WTC11 (cell line): ENCODE results near the gene GABRB2. TPM values are rescaled to one million over a fixed set of nuclear protein-coding genes. Genes with fewer than 3 reads are reported as not detected.

ENCODE experiments used
- ATAC-seq: fragments of 200-7000 bp; cut with Tn5 transposase; 2 replicates; pipeline ENCODE4 v1.10.0; 2021; ENCODE audit warnings: mild to moderate bottlenecking, moderate library complexity
- CTCF ChIA-PET: fragments of 300-600 bp; sonication (Branson Sonifier 250); formaldehyde crosslinking; loops from one replicate; lab custom pipeline; 2021; ENCODE audit warnings: antibody characterized with exemption; lab: Charles Lee
- POLR2A ChIA-PET: fragments of 350-600 bp; sonication (Branson Sonifier 250); formaldehyde crosslinking; loops from one replicate; lab custom pipeline; 2021; ENCODE audit warnings: antibody characterized with exemption; lab: Charles Lee
- DNase-seq: peaks from one replicate; pipeline ENCODE4 v3.0.0; 2021; ENCODE audit warnings: low spot score
- H3K27ac Mint-ChIP-seq: 2 replicates; pipeline ENCODE4 v1.8.0; 2021; ENCODE audit warnings: mixed read lengths
- H3K27me3 Mint-ChIP-seq: 2 replicates; pipeline ENCODE4 v1.8.0; 2021; ENCODE audit warnings: low read depth, mild to moderate bottlenecking, moderate library complexity, mixed read lengths
- H3K36me3 Mint-ChIP-seq: 2 replicates; pipeline ENCODE4 v1.8.0; 2021; ENCODE audit warnings: mixed read lengths
- H3K4me1 Mint-ChIP-seq: 2 replicates; pipeline ENCODE4 v1.8.0; 2022; ENCODE audit warnings: mixed read lengths
- H3K4me3 Mint-ChIP-seq: 2 replicates; pipeline ENCODE4 v1.8.0; 2021; ENCODE audit warnings: mild to moderate bottlenecking, moderate library complexity, mixed read lengths
- H3K9me3 Mint-ChIP-seq: 2 replicates; pipeline ENCODE4 v1.8.0; 2021; ENCODE audit warnings: mixed read lengths
- ARID4B ChIP-seq: sonication (generic); formaldehyde crosslinking; IDR thresholded peaks from 2 replicates; pipeline ENCODE4 v1.8.0; 2023; ENCODE audit warnings: missing genetic modification reagents, mild to moderate bottlenecking, borderline replicate concordance
- ATF1 ChIP-seq: sonication (generic); formaldehyde crosslinking; IDR thresholded peaks from 2 replicates; pipeline ENCODE4 v1.8.1; 2023; ENCODE audit warnings: mild to moderate bottlenecking, moderate library complexity, missing genetic modification reagents
- ATF3 ChIP-seq: sonication (generic); formaldehyde crosslinking; conservative IDR thresholded peaks from 2 replicates; pipeline ENCODE4 v1.8.1; 2022; ENCODE audit warnings: mild to moderate bottlenecking, missing genetic modification reagents
- CBFB ChIP-seq: sonication (generic); formaldehyde crosslinking; IDR thresholded peaks from 2 replicates; pipeline ENCODE4 v1.8.1; 2022; ENCODE audit warnings: mild to moderate bottlenecking, low read depth, missing genetic modification reagents
- CREM ChIP-seq: sonication (generic); formaldehyde crosslinking; IDR thresholded peaks from 2 replicates; pipeline ENCODE4 v1.8.1; 2022; ENCODE audit warnings: mild to moderate bottlenecking, missing genetic modification reagents, moderate library complexity
- E2F4 ChIP-seq: sonication (generic); formaldehyde crosslinking; IDR thresholded peaks from 2 replicates; pipeline ENCODE4 v1.8.1; 2022; ENCODE audit warnings: low read depth, mild to moderate bottlenecking, moderate library complexity, missing genetic modification reagents, borderline replicate concordance
- EMX1 ChIP-seq: fragments of 250-450 bp; sonication (Bioruptor Pico); IDR thresholded peaks from 2 replicates; pipeline ENCODE4 v1.8.0; 2021; ENCODE audit warnings: mild to moderate bottlenecking
- GTF2I ChIP-seq: fragments of 250-450 bp; sonication (Bioruptor Pico); conservative IDR thresholded peaks from 2 replicates; pipeline ENCODE4 v1.4.0; 2021; ENCODE audit warnings: mild to moderate bottlenecking
- HMGA2 ChIP-seq: fragments of 250-450 bp; sonication (Bioruptor Pico); IDR thresholded peaks from 2 replicates; pipeline ENCODE4 v1.4.0; 2021; ENCODE audit warnings: mild to moderate bottlenecking, moderate library complexity
- MAX ChIP-seq: sonication (generic); formaldehyde crosslinking; IDR thresholded peaks from 2 replicates; pipeline ENCODE4 v1.8.0; 2022; ENCODE audit warnings: mild to moderate bottlenecking, missing genetic modification reagents
- NFATC4 ChIP-seq: fragments of 250-450 bp; sonication (Bioruptor Pico); IDR thresholded peaks from 2 replicates; pipeline ENCODE4 v1.9.0; 2021; ENCODE audit warnings: mild to moderate bottlenecking
- NR2C2 ChIP-seq: sonication (generic); formaldehyde crosslinking; IDR thresholded peaks from 2 replicates; pipeline ENCODE4 v1.8.0; 2022; ENCODE audit warnings: mild to moderate bottlenecking, missing genetic modification reagents
- PRRX2 ChIP-seq: fragments of 250-450 bp; sonication (Bioruptor Pico); IDR thresholded peaks from 2 replicates; pipeline ENCODE4 v1.8.0; 2021; ENCODE audit warnings: mild to moderate bottlenecking
- TEAD4 ChIP-seq: sonication (generic); formaldehyde crosslinking; IDR thresholded peaks from 2 replicates; pipeline ENCODE4 v1.8.0; 2022; ENCODE audit warnings: mild to moderate bottlenecking, missing genetic modification reagents
- ZNF219 ChIP-seq: sonication (generic); formaldehyde crosslinking; IDR thresholded peaks from 2 replicates; pipeline ENCODE4 v1.8.0; 2023; ENCODE audit warnings: missing genetic modification reagents, mild to moderate bottlenecking, borderline replicate concordance
- ZNF232 ChIP-seq: sonication (generic); formaldehyde crosslinking; IDR thresholded peaks from 2 replicates; pipeline ENCODE4 v1.8.0; 2022; ENCODE audit warnings: mild to moderate bottlenecking, missing genetic modification reagents
- ZNF263 ChIP-seq: sonication (generic); formaldehyde crosslinking; IDR thresholded peaks from 2 replicates; pipeline ENCODE4 v1.8.1; 2022; ENCODE audit warnings: low read depth, mild to moderate bottlenecking, moderate library complexity, missing genetic modification reagents
- ZNF317 ChIP-seq: sonication (generic); formaldehyde crosslinking; IDR thresholded peaks from 2 replicates; pipeline ENCODE4 v1.8.1; 2023; ENCODE audit warnings: low read depth, mild to moderate bottlenecking, moderate library complexity, missing genetic modification reagents, borderline replicate concordance
- ZNF396 ChIP-seq: fragments of 250-450 bp; sonication (Bioruptor Pico); IDR thresholded peaks from 2 replicates; pipeline ENCODE4 v1.8.0; 2021; ENCODE audit warnings: mild to moderate bottlenecking, moderate library complexity, borderline replicate concordance
- ZNF416 ChIP-seq: fragments of 250-450 bp; sonication (Bioruptor Pico); IDR thresholded peaks from 2 replicates; pipeline ENCODE4 v1.9.0; 2021; ENCODE audit warnings: mild to moderate bottlenecking, inconsistent platforms
- ZSCAN18 ChIP-seq: fragments of 250-450 bp; sonication (Bioruptor Pico); IDR thresholded peaks from 2 replicates; pipeline ENCODE4 v2.1.2; 2022; ENCODE audit warnings: mild to moderate bottlenecking, moderate library complexity
- total RNA-seq: library from RNA; stranded (reverse); gene quantifications from 3 replicates; pipeline ENCODE4 v1.2.3, GENCODE V29; 2021

Gene GABRB2
- total RNA-seq, 1 experiment from 2014 or later: 0.79 TPM

- ATAC-seq (no peak), DNase-seq (no peak)
- H3K36me3 Mint-ChIP-seq: peaks cover 2% of the 10 kb centered on the region; the same call in 1 of the 2 replicates
- H3K4me3 Mint-ChIP-seq: no peak overlapping the region
- no peaks in the 10 kb centered on the region for H3K27me3 Mint-ChIP-seq
- no peaks in the 10 kb centered on the region for H3K4me1 Mint-ChIP-seq
- H3K27ac Mint-ChIP-seq: no peak overlapping the region
- peaks cover 22% of the 10 kb centered on the region for H3K9me3 Mint-ChIP-seq
- no peak for TF ChIP-seq GTF2I (CRISPR knock-in tag)
- no peak for TF ChIP-seq ATF3 (CRISPR knock-in tag)
- no peak for TF ChIP-seq E2F4 (CRISPR knock-in tag)
- no peak for TF ChIP-seq ATF1 (CRISPR knock-in tag)
- TF ChIP-seq NFATC4 (CRISPR knock-in tag): no peak
- no peak for TF ChIP-seq ARID4B (CRISPR knock-in tag)
- no peak for TF ChIP-seq ZNF416 (CRISPR knock-in tag)
- no peak for TF ChIP-seq ZNF219 (CRISPR knock-in tag)
- no peak for TF ChIP-seq TEAD4 (CRISPR knock-in tag)
- no peak for TF ChIP-seq EMX1 (CRISPR knock-in tag)
- TF ChIP-seq NR2C2 (CRISPR knock-in tag): no peak
- no peak for TF ChIP-seq ZNF232 (CRISPR knock-in tag)
- no peak for TF ChIP-seq PRRX2 (CRISPR knock-in tag)
- CTCF ChIA-PET: no interaction called here
- POLR2A ChIA-PET: no interaction called here
Observed at GRCh38 chr5:161305601-161306000, 240.9 kb downstream of the GABRB2 start.

GRCh38 chr5:161302559-161302958, 244.0 kb downstream of the GABRB2 start:
- no peak overlapping the region for H3K4me3 Mint-ChIP-seq
- ChIA-PET CTCF (no interaction called here), POLR2A (no interaction called here)
- no peaks in the 10 kb centered on the region for H3K4me1 Mint-ChIP-seq
- DNase-seq (no peak), ATAC-seq (no peak)
- H3K9me3 Mint-ChIP-seq: peaks cover 14% of the 10 kb centered on the region
- no peak overlapping the region for H3K27ac Mint-ChIP-seq
- TF ChIP-seq TEAD4 (CRISPR knock-in tag): no peak
- TF ChIP-seq MAX (CRISPR knock-in tag): no peak
- no peak for TF ChIP-seq ZSCAN18 (CRISPR knock-in tag)
- TF ChIP-seq ZNF396: no peak
- no peak for TF ChIP-seq PRRX2 (CRISPR knock-in tag)
- no peak for TF ChIP-seq GTF2I (CRISPR knock-in tag)
- no peak for TF ChIP-seq CBFB
- no peak for TF ChIP-seq HMGA2 (CRISPR knock-in tag)
- no peak for TF ChIP-seq ZNF317
- TF ChIP-seq ZNF263 (CRISPR knock-in tag): no peak
- no peak for TF ChIP-seq CREM (CRISPR knock-in tag)
- H3K36me3 Mint-ChIP-seq: peaks cover 4% of the 10 kb centered on the region; the same call in 1 of the 2 replicates
- H3K27me3 Mint-ChIP-seq: no peaks in the 10 kb centered on the region
